HG02678 (cell line): Measurements from ENCODE around the gene SNX2.
"Not testable (repeated sequence)": the region's sequence is repeated elsewhere in the genome, so short reads cannot be mapped to it uniquely, and the experiment has no call there.

Source experiments
- ATAC-seq: cut with Tn5 transposase; IDR thresholded peaks from one replicate; pipeline ENCODE4 v1.9.1; 2021; ENCODE audit warnings: mild to moderate bottlenecking, moderate library complexity; ENCODE audit not compliant: unreplicated experiment

Gene SNX2

GRCh38 chr5:122839731-122840130 lies 64.9 kb downstream of the SNX2 start:
- no peak for ATAC-seq

GRCh38 chr5:122842016-122842580 lies 67.2 kb downstream of the SNX2 start:
- ATAC-seq = no peak

GRCh38 chr5:122844136-122844909 lies 69.4 kb downstream of the SNX2 start:
- ATAC-seq = peak; percentile 0

GRCh38 chr5:122844910-122845228 lies 70.0 kb downstream of the SNX2 start:
- ATAC-seq = peak; percentile 46

- peak; percentile 79 for ATAC-seq
These were observed 70.6 kb downstream of the SNX2 start, which contains the start of gene SNX24 for GRCh38 chr5:122845229-122846050. SNX24 (plus strand) TSS chr5:122845613; CDS start chr5:122845634, 21 bp downstream.

GRCh38 chr5:122846051-122846550 lies 71.2 kb downstream of the SNX2 start:
- no peak for ATAC-seq

- ATAC-seq = no peak
These were observed 72.8 kb downstream of the SNX2 start for GRCh38 chr5:122847687-122848081.

GRCh38 chr5:122849771-122850170 lies 74.9 kb downstream of the SNX2 start:
- no peak for ATAC-seq

- not testable (repeated sequence) for ATAC-seq
These were observed 82.7 kb downstream of the SNX2 start for GRCh38 chr5:122857538-122857937.

GRCh38 chr5:122858451-122858850 lies 83.6 kb downstream of the SNX2 start:
- ATAC-seq = no peak

- ATAC-seq = no peak
These were observed 88.4 kb downstream of the SNX2 start for GRCh38 chr5:122863240-122863639.

GRCh38 chr5:122863721-122864120 lies 88.8 kb downstream of the SNX2 start:
- ATAC-seq = no peak

- no peak for ATAC-seq
These were observed 89.5 kb downstream of the SNX2 start for GRCh38 chr5:122864400-122864799.

- ATAC-seq = no peak
These were observed 90.0 kb downstream of the SNX2 start for GRCh38 chr5:122864842-122865241.

GRCh38 chr5:122870219-122870856 lies 95.5 kb downstream of the SNX2 start:
- no peak for ATAC-seq

- no peak for ATAC-seq
These were observed 96.8 kb downstream of the SNX2 start for GRCh38 chr5:122871661-122872060.

GRCh38 chr5:122874179-122874875 lies 99.4 kb downstream of the SNX2 start:
- ATAC-seq = no peak

GRCh38 chr5:122877518-122877917 lies 102.6 kb downstream of the SNX2 start:
- ATAC-seq = no peak

- ATAC-seq = no peak
These were observed 104.2 kb downstream of the SNX2 start for GRCh38 chr5:122879076-122879475.
